Stimulated activated CD8-positive, alpha-beta memory T cell treated with anti-CD3 and anti-CD28 coated beads, Interleukin-4, amount 100 ng/mL, for 24 hours (primary cell): Measurements from ENCODE around the gene AAGAB.

ENCODE experiments used
- DNase-seq: peaks from one replicate; pipeline ENCODE4 v3.0.0-alpha.2; 2020; ENCODE audit warnings: low read depth

The AAGAB gene

DNA sequence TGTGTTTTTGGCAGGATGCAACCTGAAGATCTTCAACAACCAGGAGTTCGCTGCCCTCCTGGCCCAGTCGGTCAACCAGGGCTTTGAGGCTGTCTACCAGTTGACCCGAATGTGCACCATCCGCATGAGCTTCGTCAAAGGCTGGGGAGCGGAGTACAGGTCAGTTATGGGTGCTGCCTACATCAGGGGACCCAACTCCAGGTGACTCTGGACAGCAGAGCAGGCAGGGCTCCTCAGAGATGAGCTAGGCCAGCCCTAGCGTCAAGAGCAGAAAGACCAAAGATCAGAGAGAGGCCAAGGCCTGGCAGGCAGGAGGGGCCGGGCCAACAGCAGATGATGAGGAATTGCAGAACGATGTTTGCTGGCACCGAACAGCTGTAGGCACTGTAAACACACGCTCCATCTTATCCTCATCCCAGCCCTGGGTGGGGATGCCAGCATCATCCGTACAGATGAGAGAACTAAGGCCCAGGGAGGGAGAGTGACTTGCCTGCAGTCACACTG is 67.1 kb downstream of the AAGAB start:
- DNase-seq: no peak

DNA sequence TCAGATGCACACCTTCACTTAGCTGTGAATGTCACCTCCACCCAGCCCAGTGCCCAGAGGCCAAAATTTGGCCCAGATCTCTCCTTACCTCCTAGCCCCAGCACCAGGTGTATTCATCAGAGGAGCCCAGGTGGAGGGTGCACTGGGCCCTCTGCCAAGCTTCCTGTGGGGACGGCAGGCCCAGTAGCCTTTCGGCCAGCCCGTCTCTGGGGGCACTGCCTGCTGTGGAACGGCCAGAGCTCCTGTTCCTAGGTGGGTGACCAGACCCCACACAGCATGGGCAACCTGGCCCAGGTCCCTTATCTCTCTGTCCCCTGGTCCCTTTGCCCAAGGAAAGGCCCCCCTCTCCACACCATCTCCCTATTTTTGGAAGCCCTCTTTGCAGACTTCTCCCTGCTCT is 67.8 kb downstream of the AAGAB start:
- no peak for DNase-seq

DNA sequence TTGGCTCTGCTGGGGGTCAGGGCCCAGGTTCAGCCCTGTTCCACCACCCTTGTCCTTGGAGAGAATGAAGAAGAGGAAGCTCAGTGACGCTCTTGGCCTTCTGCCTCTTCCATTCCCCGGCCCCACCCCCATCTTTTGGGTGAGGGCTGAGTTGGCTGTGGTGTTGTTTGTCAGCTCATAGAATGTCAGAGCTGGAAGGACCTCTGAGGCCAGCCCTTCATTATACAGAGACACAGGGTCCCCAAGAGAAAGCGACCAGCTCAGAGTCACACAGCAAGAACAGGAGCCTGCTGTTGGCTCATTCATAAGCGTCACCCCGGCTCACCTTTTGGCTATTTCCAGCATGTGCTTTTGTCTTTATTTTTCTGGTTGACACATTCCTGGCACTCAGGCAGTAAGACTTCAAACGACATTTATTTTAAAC is 68.2 kb downstream of the AAGAB start:
- no peak for DNase-seq

DNA sequence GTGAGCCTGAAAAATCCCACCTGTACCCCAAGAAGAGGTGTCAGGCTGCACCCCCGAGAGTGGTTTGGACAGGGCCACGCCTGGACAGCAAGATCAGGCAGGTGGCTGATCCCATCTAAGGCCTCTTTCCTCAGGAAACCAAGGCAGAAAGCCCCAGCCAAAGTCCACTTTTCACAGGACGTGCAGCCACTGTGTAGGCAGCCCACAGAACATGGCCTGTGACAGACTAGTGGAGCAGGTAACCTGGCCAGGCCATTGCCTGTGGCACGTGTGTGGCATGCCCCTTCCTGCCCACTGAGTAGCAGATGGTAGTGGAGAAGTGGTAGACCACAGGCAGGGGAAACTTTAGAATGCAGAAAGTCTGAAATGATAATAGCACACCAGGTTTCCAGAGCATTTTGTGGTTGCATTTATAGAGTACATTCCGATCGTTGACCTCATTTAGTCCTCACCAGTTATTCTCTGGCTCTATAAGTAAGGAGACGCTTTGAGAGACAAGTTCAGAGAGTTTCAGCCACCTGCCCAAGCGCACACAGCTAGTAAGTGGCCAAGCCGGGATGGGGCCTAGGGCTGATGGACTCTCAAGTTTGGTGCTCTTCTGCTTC is 68.7 kb downstream of the AAGAB start:
- no peak for DNase-seq

DNA sequence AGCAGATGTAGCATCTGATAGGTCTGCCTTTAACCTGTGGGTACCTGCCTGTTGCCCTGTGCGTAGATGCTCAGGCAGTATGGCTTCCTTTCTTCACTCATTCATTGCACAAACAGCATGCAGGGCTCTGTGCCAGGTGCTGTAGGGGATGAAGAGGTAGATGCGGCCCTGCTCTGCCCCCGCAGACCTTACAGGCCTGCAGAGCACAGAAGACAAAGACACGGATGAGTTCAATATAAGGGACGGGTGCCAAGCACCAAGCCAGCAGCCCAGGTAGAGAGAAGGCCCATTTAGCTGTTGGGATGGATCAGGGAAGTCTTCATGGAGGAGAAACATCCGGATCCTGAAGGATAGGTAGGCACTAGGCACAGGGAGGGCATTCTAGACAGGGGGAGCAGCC is 69.4 kb downstream of the AAGAB start:
- DNase-seq: no peak

DNA sequence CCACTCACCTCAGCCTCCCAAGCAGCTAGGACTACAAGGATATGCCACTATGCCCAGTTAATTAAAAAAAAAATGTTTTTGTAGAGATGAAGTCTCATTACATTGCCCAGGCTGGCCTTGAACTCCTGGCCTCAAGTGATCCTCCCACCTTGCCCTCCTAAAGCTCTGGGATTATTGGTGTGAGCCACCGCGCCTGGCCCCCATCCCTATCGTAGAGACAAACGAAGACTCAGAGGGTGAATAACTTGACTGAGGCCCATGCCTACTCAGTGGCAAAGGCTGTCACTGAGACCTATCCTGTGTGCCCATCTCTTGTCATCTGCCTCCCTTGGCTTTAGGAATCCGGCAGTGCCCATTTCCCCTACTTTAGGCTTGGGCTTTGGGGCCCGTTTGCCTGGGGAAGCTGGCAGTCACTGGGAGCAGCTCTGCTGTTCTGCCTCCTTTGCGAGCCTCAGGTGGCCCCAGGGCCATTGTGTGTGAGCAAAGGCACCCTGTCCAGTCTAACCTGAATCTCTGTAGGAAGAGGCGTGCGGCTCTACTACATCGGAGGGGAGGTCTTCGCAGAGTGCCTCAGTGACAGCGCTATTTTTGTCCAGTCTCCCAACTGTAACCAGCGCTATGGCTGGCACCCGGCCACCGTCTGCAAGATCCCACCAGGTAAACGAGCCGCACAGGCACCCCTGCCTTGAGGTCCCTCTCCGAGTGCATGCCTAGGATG is 70.1 kb downstream of the AAGAB start:
- no peak for DNase-seq

DNA sequence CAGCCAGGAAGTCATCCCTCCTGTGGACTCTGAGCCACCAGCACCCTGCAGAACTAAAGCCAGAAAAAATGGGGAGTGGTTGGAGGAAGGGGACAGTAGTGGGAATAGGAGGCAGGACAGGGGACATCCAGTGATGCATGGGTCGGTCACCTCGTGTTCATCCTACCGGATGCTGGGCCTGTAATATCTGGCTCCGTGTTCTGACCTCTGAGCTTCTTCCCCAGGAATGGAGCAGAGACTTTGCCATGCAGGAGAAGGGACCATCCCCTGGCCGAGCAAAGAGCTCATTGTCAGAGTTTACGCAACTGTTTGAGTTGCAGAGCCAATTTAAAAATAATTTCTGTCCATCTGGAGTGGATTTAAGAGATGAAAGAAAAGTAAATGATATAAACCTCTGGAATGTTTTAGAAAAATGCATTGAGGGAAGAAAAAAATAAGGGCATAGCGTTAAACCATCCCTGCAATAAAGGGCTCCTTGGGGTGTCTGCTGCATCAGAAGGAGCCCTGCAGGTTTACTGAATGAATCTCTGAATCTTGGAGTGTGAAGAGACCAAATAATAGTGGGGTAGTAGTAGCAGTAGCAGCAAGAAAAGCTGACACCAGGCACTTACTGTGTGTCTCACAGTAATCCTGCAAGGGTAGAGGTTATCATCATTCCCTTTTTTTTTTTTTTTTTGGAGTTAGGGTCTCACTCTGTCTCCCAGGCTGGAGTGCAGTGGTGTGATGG is 70.9 kb downstream of the AAGAB start:
- DNase-seq: no peak

DNA sequence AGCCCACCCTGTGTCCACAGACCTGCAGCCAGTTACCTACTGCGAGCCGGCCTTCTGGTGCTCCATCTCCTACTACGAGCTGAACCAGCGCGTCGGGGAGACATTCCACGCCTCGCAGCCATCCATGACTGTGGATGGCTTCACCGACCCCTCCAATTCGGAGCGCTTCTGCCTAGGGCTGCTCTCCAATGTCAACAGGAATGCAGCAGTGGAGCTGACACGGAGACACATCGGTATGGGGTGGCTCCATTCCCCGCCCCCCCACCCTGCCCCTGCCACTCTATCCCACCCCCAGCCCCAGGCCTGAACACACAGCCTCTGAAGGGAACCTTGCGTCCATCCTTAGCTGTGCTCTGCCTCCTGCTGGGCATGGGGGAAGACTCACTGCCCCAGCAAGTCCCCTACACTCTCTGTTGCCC is 73.2 kb downstream of the AAGAB start:
- DNase-seq: no peak

DNA sequence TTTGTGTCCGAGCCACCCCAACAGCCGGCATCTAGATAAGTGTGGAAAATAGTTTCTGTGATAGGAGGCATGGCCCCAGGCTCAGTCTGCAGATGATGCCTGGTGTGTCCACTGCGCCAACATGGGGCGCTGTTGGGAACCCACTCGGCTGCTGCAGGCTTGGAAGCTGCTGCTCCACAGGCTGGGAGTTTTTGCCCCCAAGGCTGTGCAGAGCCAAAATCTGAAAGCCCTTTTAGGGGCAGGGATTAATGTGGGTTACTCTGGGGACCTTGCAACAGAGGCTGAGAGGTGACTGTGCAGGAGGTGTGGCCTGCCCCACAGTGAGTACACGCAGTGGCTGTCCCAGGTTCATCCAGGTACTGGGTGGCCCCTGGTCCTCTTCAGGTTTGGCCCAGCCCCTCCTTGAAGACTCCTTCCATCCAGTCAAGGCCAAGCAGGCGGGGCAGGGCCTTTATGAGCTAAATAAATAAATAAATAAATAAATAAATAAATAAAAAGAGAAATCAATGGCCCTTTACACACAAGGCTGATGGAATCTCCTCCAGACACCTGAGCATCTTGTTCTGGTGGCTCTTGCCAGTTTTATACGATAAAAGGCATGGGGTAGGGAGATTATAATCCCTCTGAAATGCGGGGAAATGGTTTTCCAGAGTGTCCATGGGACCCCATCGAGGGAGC is 73.8 kb downstream of the AAGAB start:
- no peak for DNase-seq

DNA sequence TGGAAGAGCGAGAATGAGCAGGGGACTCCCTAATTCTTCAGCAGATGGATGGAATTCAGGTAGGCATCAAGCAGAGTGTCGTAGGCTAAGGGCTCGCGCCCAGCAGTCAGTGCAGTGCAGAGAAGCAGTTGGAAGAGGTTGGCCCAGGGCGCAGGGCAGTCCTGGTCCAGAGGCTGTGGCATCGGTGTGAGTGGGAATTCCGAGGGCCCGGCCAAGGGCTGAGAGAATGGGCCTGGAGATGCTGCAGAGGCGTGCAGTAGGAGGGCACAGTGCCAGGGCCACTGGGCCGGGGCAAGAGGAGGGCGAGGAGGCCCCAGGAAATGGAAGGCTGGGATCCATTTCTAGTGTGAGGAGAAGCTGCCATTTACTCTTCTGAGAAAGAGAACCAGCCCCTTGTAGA is 74.4 kb downstream of the AAGAB start:
- DNase-seq: no peak

DNA sequence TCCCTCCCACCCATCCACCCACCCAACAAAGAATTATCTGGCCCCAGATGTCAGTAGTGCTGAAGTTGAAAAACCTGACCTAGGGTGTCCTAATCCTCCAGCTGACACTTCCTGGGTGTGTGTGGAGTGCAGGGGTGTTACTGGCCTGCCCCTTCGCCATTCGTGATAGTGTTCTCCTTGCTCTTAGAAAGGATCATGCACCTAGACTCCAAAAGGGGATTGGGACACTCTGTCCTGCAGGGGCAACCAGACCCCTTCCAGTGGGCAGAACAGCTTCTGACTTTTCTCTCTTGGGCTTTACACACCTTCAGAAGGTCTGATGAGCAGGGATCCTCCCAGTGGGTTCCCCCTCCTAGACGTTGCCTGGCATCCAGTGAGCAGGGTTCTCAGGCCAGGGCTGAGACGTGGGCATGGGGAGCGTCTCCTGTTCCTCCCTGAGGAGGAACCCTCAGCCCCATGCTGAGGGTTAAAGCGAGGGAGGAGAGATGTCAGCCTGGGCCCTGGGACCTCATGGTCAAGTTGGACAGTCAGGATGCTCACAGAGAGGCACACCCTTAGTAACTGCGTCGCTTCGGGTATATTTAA is 75.0 kb downstream of the AAGAB start:
- DNase-seq: no peak

DNA sequence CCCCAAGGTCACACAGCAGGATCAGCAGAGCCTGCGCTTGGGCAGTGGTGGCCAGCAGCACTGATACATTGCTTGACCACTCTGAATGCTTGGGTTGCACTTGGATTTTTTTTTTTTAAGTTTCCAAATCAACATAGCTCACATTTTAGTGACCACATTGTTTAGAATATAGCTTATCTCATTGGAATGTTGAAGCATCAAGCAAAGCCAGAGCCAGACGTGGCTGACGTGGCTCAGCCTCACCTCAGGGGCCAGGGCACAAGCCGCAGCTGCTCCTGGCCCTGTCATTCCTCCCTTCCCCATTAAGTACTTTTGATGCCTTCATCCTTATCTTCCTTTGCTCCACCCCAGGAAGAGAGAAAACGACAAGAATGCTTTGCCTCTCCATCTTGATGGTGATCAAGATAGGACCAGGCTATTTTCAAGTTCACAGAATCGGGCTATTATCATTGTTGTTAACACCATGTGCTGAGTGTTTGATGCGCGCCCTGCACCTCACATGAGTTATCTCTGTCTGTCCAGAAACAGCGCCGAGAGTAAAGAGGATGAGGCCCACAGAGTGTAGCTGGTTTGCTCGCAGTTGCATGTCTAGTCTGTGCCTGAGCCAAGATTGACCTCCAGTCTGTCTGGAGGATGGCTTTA is 75.8 kb downstream of the AAGAB start:
- no peak for DNase-seq

DNA sequence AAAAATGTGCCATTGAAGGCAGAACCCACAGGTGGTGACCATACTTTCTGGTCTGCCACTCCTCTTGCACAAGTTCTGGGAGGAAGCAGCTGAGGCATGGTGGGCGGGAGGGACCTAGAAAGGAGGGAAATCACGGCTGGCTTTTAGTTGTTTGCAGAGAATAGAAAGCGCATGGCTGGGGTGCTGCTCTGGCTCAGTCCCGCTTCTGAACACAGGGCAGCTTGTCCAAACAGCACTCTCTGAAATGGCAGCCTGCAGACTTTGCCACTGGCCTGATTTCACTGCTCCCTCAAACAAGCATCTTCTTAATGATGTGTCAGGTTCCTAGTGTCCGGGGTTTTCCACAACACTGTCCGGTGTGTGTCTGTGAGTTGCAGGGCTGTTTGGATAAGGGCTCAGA is 76.7 kb downstream of the AAGAB start:
- no peak for DNase-seq

DNA sequence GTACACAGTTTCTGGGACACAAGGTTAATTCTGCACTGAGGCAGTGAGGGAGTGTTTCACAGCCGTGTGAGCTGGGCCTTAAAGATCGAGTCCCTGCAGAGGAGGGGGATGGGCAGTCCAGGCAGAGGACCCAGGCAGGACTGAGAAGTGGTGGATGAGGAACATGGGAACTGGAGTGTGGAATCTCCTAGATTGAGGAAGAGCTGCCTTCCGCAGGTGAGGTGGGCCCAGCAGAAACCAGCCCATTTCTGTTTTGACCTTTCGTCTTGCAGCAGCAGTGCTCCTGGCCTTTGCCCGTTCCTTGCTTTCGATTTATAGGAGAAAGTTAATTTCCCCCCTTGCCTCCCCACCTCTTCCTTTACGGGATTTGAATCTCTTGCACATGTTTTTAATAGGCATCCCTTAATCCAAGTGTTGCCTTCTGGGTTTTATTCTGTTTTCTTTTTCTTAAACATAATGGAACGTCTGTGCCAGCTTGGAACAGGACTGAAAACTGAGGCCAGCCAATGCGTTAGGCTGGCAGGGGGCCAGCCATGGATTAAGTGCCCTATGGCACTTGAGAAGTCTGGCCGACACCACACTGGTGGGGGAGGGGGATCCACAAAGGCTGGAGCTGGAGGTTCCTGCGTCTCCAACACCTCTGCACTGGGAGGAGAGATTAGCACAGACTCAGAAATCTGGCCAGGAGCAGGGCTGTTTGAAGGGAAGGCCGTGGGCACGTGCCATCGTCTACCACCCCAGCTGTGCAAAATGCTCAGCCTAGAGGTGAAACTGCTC is 78.1 kb downstream of the AAGAB start:
- DNase-seq: no peak

DNA sequence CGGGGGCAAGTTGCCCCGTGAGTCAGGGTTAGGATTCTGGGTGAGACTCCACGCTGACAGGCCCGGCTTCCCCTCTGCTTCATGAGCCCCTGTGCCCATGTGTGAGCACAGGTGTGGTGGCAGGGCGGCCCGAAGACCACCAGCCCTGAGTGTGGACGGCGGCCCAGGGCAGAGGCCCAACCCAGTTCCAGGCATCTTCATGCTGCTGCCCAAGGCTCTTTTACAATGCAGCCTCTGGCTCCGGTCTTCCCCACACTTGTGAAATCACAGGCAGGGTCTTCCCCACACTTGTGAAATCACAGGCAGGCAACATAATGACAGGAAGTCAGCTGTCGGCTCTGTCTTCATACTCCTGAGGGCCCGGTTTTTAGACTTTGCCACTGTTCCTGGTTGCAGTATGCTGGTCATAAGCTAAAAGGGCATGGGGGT is 78.8 kb downstream of the AAGAB start:
- no peak for DNase-seq

DNA sequence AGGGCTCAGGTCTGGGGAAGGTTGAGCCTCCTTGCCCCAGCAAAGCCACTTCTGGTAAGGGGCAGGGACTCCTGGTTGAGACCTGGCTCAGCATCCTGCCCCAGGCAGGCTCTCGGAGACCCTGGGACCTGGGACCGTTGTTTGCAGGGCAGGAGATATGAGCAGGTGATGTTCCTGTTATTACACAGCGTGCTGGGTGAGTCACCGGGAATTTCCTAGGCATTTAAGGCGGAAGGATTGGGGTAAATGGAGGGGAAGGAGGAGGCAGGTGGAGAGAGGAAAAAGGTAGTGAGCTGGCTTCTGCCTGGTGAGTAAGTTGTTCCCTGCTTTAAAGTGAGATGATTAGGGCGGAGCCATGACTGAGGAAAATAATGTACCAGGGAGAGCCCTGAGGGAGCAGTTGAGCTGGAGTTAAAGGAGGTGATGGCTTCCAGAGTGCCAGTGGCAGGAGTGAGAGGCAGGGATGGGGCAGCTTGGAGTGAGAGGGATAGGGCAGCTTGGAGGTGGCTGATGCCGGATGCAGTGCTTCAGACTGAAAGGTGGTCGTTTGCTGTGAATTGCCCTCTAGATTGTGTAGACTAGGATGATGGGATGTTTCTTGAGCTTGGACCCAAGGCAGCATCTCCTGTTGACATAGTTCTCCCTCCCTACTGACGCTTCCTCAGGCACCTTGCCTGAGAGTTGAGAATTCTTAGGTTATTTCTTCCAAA is 79.4 kb downstream of the AAGAB start:
- DNase-seq: no peak

DNA sequence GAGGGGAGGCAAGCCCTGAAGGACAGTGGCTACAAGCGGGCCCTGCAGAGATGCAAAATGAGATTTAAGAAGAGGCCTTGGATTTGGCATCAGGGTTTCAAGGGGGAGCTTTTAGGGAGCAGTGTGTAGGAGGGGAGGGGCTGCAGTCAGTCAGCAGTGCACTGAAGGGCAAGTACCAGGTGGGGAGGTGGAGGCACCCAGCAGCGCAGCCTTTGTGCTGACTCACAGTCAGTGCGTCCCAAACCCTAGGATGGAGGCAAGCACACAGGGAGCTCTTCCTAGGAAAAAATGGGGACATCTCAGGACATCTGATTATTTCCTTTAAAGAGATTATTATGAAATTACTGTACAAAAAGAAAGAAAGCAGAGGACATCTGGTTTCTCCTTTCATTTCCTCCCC is 80.0 kb downstream of the AAGAB start:
- no peak for DNase-seq

DNA sequence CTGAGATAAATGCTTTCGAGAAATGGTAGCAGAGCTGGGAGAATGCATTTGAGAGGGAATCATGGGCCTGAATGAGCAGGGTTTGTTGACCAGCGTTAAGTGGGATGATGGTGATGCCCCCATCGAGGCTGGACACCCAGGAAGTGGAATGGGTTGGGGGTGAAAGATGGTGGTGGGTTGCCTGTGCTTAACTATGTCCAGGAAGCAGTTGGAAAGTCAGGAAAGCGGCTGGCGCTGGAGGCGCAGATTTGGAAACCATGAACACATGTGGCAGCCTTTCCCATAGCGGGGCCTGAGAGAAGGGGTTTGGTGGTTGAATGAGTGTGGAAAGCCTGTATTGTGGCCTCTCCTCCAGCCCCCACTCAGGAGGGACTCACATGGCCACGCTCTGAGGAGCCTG is 80.7 kb downstream of the AAGAB start:
- no peak for DNase-seq

DNA sequence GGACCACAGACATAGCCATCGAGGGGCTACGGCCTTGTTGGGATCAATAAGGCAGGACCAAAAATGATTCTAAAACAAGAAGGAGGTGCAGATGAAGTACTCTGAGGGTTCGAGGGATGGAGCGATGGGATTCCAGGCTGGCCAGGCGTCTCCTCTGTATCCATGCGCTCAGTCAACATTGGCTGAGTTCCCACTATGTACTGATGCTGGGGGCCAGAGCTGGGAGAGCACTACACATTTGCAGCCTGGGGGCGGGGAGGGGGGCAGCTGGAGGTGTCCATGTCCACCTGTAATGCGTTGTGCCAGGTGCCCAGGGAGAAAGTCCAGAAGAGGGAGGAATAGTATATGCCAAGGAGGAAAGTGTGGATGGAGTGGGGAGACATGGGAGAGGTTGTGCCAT is 81.5 kb downstream of the AAGAB start:
- no peak for DNase-seq

DNA sequence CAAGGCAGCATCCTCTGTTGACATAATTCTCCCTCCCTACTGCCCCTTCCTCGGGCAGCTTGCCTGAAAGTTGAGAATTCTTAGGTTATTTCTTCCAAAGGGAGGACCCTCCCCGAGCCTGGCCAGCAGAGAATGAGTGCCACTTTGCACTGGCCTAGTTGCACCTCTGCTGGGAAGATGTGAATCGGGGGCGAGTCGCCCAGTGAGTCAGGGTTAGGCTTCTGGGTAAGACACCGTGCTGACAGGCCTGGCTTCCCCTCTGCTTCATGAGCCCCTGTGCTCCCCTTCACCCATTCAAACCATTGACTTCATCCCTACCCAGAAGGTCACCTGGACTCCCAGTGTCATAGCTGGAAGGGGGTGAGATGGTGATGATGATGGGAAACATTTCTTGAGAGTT is 82.3 kb downstream of the AAGAB start:
- no peak for DNase-seq
